ENCODE measurements around the gene TCP11L1. TPM values are rescaled to one million over a fixed set of nuclear protein-coding genes. Genes with fewer than 3 reads are reported as not detected.

The TCP11L1 gene
- total and polyA plus RNA-seq, 2 of the 8 experiments (the other 6 are each of a cell fraction or from before 2014, with no cell fraction given) = 10.9 to 23.1 TPM

GRCh38 chr11:33072465-33072864 lies 33.1 kb downstream of the TCP11L1 start:
- FAIRE-seq (no peak), DNase-seq (ENCODE audit: low read depth in 1 of 2, low spot score in 2 of 2) (no peak)
- Histone ChIP-seq H3K27ac (ENCODE audit: low read depth, low read length) (no peak overlapping the region), H2BK120ac (replicated peaks; ENCODE audit: low read depth, low read length) (no peak overlapping the region), H2BK20ac (ENCODE audit: low read length) (no peak overlapping the region), H3K4me2 (ENCODE audit: insufficient read depth in 1 of 2, low read depth in 2 of 2, low read length in 2 of 2) (no peak overlapping the region), H4K20me1 (replicated peaks in 1 of 2; ENCODE audit: control insufficient read depth in 1 of 2, insufficient read depth in 2 of 2, low read length in 2 of 2) (no peaks in the 10 kb centered on the region), H4K5ac (ENCODE audit: insufficient read length, low read depth, low read length) (no peak overlapping the region), H2AFZ (ENCODE audit: low read length) (no peak overlapping the region), H3K27me3 (replicated peaks in 1 of 4; ENCODE audit: control insufficient read depth in 3 of 4, extremely low read depth in 1 of 4, insufficient read depth in 3 of 4, low read length in 3 of 4) (no peaks in the 10 kb centered on the region), H3K79me1 (ENCODE audit: low read depth, low read length) (no peaks in the 10 kb centered on the region; the same call in 1 of the 2 replicates), H3K56ac (replicated peaks; ENCODE audit: insufficient read length, low read depth, low read length) (no peak overlapping the region), H3K79me2 (ENCODE audit: control insufficient read depth in 1 of 2, insufficient read depth in 2 of 2, low read length in 2 of 2) (no peaks in the 10 kb centered on the region), H4K8ac (ENCODE audit: extremely low read depth, insufficient read depth, low read length) (no peak overlapping the region), H3K18ac (ENCODE audit: extremely low read depth, low read length) (no peak overlapping the region), H3K4me1 (replicated peaks in 1 of 4; ENCODE audit: control insufficient read depth in 3 of 4, insufficient read depth in 4 of 4, low read length in 3 of 4) (peaks cover 0 to 3% (median 0%) of the 10 kb centered on the region in 4 experiments; a peak in 1 of 7 replicates), H3K36me3 (ENCODE audit: control insufficient read depth in 2 of 4, insufficient read depth in 4 of 4, low read length in 3 of 4) (peaks cover 7 to 38% (median 34%) of the 10 kb centered on the region in 4 experiments; a peak in 7 of 8 replicates), H2BK12ac (ENCODE audit: low read depth, low read length) (no peak overlapping the region), H3K9ac (replicated peaks in 1 of 4; ENCODE audit: extremely low read depth in 1 of 4, low read depth in 3 of 4, low read length in 3 of 4) (no peak overlapping the region), H2BK15ac (ENCODE audit: low read length) (no peak overlapping the region), H3K4me3 (ENCODE audit: extremely low read depth in 1 of 4, insufficient read depth in 2 of 4, low read depth in 3 of 4, low read length in 4 of 4) (no peak overlapping the region), H2BK5ac (ENCODE audit: low read depth, low read length) (no peak overlapping the region), H4K91ac (replicated peaks; ENCODE audit: insufficient read length, low read length) (no peak overlapping the region), H3K14ac (ENCODE audit: insufficient read length) (no peak overlapping the region), H3K23me2 (ENCODE audit: low read depth, low read length) (no peaks in the 10 kb centered on the region), H3K23ac (ENCODE audit: insufficient read length) (no peak overlapping the region), H3K4ac (replicated peaks; ENCODE audit: insufficient read length, low read depth, low read length) (no peak overlapping the region), H3K9me3 (ENCODE audit: insufficient read depth in 2 of 2, low read depth in 1 of 2, low read length in 1 of 2) (no peaks in the 10 kb centered on the region), H2AK5ac (ENCODE audit: low read depth, low read length) (no peak overlapping the region)
- no peak for TF ChIP-seq TAF1 (IDR thresholded peaks at IDR 0.05; ENCODE audit: low read depth, low read length)
- CTCF ChIA-PET (ENCODE audit: partially characterized antibody) = interaction anchor here (0.6 to 1.6 kb wide), 3 partner anchors 11 to 194 kb away, joined by 3 to 4 read pairs (median 4); no protein-coding TSS in a partner anchor
- 96% methylated on average over 8 of the region's 8 CpGs; no CpG with 5 or more reads in 1 of the 2 experiments for WGBS, 2 experiments (ENCODE audit: extremely low coverage in 1 of 2, insufficient coverage in 1 of 2, insufficient read length in 1 of 2, insufficient replicate concordance in 2 of 2, low coverage in 1 of 2, low lambda C conversion rate in 2 of 2, missing lambda C conversion rate in 1 of 2)
- POLR2A ChIA-PET (ENCODE audit: partially characterized antibody) = interaction anchor here (0.6 kb wide), 1 partner anchor 33 kb away, joined by 3 read pairs; no protein-coding TSS in a partner anchor
